ENCODE data around the gene C9orf152.
"Not testable (repeated sequence)": the region's sequence is repeated elsewhere in the genome, so short reads cannot be mapped to it uniquely, and the experiment has no call there.

C9orf152 gene

DNA sequence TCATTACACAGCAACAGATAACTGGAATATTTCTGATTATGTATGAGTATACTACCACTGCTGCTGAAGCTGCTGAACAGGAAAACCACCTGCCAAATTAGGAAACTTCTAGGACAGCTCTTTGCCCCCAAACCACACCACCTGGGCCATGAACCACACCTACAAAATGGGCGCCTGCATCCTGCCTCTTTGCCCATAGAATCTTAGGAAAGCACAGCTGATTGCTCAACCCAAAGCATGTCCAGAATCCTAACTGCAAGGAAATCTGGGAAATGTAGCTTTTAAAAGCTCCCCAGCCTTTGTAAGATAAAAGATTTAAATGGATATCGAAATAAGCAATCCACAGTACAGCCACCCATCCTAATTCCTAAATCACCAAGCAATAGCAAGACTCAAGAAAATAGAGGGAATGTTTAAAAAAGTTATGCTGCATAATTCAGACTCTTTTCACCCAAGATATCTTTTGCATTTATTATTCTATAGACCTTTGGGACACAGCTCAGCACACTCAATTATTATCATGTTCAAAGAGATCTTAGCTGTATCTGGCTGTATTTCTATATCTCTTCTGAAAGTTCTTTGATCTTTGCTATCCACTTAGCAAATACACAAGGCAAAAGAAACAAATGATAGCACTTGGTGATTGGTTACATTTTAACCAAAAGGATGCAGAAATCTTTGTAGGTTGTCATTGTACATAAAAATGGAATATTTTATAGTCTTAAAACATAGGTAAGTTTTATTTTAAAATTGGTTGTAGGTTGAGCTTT is 6.8 kb upstream of the C9orf152 start:
- DNase-seq = no peak

GRCh38 chr9:110214090-110214489 is 6.1 kb upstream of the C9orf152 start:
- DNase-seq = no peak

DNA sequence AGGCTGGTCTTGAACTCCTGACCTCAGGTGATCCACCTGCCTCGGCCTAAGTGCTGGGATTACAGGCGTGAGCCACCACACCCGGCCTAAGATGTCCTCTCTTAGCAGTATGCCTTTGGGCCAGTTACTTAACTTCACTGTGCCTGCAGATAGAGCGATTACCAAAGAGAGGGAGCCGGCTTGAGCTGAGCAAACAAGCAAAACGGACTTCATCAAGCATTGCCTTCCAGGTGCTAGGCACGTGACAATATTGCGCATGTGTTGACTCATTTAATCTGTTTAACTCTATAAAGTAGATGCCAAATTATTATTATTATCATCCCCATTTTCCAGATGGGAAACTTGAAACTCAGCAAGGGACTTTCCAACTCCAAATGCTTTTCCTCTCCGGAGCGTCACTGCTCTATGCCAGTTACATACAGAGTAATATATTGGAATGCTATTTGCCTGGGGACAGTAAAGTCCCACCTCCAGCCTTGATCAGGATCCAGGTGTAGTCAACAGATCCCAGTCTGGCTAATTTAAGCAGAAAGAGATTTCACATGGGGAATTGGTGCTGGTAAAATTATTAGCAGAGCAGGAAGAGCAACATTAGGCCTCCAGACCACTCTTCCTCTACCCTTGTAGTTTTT is 5.6 kb upstream of the C9orf152 start:
- DNase-seq = no peak

DNA sequence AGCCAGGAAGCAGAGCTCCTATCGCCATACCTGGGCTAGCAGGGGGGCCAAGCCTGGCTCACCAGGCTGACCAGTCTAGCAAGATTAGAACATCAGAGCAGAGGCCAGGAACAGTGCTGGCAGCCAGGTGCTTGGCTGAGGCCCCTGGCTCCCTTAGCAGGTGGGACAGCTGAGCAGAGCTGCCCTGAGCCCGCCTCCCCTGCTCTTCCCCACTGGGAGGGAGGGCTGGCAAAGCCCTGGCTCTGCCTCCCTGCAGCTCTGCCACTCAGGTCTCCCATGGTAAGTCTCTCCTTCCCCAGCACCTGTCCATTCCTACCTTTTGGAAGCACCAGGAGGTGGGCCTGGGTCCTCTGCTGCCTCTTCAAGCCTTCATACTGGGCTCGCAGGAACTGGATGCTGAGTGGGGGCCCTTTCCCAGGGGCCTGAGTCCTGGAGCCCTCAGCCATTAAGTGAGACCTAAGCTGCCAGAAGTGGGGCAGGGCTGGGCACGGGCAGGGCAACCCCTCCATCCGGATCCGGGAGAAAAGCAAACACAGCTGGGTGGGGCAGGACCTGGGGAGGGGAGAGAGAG is 803 bp downstream of the C9orf152 start:
- DNase-seq = no peak

DNA sequence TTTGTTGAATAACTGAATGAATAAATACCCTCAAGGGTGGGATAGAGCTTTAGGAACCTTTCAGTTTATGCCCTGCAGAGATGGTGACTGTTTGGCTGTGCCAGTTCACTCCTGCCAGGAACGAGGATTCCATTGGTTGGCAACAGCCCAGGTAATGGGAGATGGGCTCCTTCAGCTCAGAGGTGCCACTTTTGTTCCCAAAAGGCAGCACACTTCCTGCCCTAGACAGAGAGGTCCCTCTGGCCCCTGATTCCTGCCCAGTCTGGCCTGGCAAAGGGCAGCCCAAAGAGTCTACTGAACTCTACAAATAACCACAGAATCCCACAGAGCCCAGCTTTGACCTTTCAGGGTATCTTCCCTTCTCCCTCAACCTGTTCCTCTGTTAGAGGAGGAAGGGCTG is 1.6 kb downstream of the C9orf152 start:
- DNase-seq = no peak

DNA sequence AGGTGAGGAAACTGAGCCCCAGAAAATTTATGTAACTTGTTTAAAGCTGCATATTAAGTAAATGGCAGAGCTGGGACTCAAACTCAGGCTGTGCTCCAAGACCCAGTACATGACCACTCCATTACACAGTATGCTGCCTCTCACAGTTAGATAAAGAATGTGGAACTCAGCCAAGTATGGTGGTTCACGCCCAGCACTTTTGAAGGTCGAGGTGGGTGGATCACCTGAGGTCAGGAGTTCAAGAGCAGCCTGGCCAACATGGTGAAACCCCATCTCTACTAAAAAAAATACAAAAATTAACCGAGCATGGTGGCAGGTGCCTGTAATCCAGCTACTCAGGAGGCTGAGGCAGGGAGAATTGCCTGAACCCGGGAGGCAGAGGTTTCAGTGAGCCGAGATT is 2.3 kb downstream of the C9orf152 start:
- DNase-seq = not testable (repeated sequence)

DNA sequence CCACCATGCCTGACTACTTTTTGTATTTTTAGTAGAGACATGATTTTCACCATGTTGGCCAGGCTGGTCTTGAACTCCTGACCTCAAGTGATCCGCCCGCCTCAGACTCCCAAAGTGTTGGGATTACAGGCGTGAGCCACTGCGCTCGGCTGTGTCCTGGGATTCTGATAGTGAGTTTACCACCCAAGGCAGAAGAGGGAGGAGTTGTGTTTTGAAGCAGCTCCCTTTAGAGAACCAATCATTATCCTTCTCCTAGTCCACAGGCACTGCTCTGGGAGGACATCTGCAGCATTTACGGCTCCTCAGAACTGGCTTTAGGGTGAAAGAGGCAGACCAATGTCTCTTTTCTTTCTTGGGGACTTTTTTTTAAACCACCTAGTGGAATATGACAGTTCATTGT is 5.7 kb downstream of the C9orf152 start:
- no peak for DNase-seq

DNA sequence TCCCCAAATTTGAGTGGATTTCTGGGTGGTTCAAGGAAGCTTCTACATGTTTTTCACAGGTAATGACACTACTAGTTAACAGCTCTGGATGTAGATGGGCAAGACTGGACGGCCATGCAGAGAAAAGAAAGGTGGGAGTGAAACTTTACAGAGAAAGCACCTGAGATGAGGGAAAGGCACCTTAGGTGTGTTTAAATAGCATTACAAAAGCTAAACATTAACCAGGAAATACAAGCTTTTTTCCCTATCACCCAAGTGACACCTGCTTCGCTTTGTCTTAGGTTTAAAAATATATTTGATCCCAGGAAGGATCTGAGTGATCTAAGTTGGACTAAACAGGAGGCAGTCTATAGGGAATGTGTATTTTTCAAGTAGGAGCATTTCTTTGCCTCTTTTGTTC is 8.3 kb downstream of the C9orf152 start:
- no peak for DNase-seq

- no peak for DNase-seq
Observed at GRCh38 chr9:110198357-110198756, 9.6 kb downstream of the C9orf152 start.

DNA sequence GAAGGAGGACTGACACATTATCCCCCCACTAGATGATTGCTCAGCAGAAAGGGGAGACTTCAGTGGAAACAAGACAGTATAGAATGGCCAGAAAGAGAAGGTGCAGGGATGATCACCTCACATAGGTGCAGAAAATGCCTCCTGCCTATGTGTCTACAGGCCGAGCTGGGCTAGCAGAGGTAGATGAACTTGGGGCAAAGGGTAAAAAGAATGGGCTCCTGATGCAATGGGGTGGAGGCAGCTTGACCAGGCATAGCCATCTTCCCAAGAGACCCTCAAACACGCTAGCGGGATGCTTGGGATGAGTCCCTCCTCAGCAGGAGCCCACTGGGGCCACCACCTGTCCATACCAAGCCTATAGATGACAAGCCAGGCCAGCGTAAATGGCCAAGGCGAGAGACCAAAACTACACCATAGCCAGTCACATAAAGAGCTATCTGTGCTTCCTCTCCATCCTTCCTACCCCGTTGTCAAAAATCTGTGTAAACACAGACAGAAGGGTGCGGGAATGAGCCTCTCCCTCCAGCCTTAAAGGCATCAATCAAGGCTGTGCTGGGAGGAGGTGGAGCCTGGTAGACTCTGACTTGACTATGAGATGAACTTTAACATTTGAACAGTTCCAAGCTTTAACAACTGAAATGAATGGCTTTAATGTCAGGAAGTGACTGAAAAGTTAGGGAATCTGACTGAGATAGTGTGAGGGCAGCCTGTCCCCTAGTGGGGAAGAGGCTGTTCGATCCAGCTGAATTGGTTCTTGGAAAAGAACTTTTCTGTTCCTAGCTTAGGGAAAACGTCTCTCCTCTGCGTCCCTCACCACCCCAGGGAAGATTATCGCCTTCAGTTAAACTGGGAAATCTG is 10.4 kb downstream of the C9orf152 start:
- DNase-seq = no peak

- not testable (repeated sequence) for DNase-seq
Observed at GRCh38 chr9:110196084-110196499, 11.9 kb downstream of the C9orf152 start.

DNA sequence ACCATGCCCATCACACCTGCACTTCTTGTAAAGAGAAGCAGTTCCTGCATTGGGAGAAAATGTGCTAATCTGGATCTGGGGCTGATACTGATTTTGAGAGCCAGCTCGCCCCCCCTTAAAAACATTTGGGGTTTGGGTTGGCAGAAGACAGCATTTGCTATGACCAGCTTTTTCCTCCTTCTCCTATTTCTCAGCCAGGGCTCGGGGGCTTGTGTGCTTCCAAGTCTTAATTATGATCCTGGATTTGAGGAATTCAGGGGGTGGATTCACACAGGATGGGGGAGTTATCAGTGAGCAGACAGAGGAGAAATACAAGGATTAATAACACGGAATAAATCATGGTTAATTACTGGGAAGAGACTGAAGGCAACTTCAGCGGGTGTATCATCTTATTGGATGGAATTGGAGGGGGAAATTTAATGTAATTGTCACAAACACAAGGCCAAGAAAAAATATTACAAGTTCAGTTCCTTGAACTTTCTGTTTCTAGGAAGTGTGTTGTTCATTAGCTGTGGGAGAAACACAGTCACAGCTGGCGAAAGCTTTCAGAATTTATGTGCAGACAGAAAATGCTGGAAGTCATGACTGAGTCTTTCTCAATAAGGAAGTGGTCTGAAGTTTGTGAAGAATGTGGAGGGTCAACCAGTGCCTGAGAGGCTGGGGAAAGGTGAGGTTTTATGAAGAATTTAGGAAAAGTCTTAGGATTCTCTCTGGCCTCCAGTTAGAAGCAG is 15.3 kb downstream of the C9orf152 start:
- DNase-seq = no peak

DNA sequence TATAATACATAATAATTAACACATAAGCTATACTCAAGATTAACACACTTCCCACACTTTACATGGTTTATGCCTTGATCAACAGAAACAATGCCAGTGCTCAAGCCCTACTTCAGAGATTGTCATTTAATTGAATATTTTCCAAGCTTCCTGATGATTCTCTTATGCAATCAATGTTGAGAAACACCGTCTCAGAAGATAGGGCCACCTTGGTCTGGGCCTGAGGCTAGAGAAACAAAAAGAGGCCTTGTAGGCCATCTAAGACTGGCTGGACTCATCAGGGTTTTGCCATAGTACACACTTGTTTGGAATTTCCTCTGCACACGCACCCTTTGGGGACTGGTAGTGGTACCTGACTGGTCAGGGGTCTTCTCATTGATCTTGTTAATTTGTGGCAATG is 16.3 kb downstream of the C9orf152 start:
- no peak for DNase-seq

- DNase-seq = no peak
Observed at GRCh38 chr9:110189559-110190320, 18.2 kb downstream of the C9orf152 start.

GRCh38 chr9:110188991-110189390 is 19.0 kb downstream of the C9orf152 start:
- no peak for DNase-seq

DNA sequence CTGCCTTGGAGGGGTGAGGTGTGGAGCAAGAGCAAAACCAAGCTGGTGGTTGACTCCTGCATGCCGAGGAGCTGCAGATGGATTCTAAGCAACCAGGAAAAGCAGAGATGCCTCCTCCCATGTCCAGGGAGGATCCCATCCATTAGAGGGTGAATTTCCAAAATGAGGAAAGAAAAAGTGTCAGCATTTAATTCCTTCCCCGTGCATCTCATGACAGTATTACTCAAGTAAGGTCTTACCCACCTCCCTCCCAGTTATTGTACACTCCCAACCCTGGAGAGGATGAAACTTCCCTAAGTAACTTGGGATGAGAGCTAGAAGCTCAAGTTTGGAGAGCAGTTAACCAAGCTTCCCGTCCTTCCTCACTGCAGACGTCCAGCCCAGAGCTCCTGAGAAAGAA is 19.9 kb downstream of the C9orf152 start:
- DNase-seq = no peak

- DNase-seq = no peak
Observed at GRCh38 chr9:110187126-110187525, 20.8 kb downstream of the C9orf152 start.

DNA sequence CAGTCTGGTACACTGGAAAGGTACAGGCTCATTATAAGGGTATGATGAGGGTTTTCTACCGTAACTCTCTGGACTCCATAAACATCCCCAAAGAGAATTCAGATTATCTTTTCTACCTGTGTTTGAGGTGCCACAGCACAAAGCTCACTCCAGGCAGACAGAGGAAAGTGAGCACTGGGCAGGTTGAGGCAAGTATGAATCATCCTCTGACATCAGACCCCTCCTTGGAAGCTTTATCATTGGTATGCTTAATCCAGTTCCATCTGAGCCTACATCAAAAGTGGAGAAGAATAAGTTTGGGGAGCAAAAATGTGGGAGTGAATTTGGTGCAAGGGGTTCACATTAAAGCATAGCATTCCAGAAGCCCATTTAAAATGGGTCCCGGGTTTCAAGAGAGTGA is 21.7 kb downstream of the C9orf152 start:
- DNase-seq = no peak

- DNase-seq = no peak
Observed at GRCh38 chr9:110185806-110186205, 22.2 kb downstream of the C9orf152 start.

GRCh38 chr9:110183208-110184145 is 24.5 kb downstream of the C9orf152 start:
- peak; percentile 38 to 65 for DNase-seq

Data from activated CD4-positive, alpha-beta T cell treated with anti-CD3 and anti-CD28 coated beads, Interleukin-2, amount 50 U/mL, for 48 hours (primary cell).